GM19438 (cell line): ENCODE measurements around the gene KCTD14.
"Not testable (repeated sequence)": the region's sequence is repeated elsewhere in the genome, so short reads cannot be mapped to it uniquely, and the experiment has no call there.

Source experiments
- ATAC-seq: cut with Tn5 transposase; IDR thresholded peaks from one replicate; pipeline ENCODE4 v1.9.1; 2021; ENCODE audit warnings: low read depth; ENCODE audit not compliant: unreplicated experiment

Gene KCTD14

DNA sequence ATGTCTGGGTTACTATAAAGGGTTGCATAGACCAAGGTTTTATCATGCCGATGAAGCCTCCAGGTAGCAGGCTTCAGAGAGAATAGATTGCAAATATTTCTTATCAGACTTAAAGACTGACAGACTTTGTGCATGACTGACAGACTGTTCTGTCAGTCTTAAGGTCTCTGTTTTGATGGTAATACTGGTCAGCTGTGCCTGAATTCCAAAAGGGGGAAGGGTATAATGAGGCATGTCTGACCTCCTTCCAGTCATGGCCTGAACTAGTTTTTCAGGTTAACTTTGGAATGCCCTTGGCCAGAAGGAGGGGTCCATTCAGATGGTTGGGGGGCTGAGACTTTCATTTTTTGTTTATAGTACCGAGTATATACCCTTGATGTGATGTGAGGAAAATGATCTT lies 4.7 kb upstream of the KCTD14 start:
- ATAC-seq = no peak

DNA sequence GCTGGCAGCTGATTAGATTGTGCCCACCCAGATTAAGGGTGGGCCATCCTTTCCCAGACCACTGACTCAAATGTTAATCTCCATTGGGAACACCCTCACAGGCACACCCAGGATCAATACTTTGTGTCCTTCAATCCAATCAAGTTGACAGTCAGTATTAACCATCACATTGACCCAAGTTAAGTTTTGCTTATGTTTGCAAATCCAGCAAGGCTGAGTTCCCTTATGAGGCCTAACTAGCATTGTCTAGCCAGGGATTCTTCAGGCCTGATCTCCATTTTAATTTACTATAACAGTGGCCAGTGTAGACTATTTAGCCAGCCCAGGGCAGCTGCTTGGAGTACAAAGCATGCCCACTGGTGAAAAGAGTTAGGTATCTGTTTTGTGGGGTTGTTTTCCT lies 2.3 kb upstream of the KCTD14 start:
- no peak for ATAC-seq

DNA sequence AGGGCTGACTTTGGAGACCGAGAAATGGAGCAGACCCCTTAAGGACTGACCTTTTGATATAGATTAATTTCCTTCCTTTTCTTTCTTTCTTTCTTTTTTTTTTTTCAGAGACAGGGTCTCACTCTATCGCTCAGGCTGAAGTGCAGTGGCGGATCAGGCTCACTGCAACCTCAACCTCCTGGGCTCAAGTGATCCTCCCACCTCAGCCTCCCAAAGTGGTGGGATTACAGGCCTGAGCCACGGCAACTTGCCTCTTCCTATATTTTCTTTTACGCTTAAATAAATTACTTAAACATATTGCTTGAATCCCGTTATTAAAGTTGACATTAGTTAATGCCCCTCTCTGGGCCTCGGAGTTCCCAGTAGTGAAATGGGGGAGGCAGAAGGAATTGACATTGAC lies 350 bp upstream of the KCTD14 start:
- ATAC-seq = no peak

DNA sequence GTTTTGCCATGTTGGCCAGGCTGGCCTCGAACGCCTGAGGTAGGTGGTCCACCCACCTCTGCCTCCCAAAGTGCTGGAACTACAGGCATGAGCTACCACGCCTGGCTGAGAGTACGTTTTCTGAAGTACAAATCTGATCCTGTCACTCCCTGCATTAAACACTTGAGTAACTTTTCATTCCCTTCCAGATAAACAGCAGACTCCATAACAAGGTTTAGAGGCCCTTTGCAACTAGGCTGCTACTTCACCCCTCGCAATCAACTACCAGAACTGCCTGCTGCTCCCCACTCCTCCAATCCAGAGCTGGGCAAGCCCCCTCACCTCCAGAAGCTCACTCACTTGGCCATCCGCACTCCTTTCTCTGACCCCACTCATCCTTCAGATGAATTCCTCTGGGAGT lies 1.5 kb downstream of the KCTD14 start:
- no peak for ATAC-seq

DNA sequence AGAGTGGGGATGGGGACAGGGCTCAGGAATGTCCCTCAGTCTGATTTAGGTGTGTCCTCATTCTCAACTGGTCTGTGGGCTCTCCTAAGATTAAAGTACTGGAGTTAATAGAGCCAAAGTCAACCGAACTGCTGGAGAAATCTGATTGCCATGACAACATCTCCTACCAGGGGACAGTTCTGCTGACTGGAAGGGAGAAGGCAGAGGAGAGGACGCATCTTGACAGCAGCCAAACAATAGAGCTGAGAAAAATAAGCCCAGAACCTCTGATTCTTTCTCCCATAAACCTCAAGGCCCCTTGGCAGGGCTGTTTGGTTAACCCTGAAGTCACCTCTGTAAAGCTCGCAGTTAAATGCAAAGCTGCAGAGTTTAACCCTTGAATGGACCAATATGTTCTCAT lies 2.8 kb downstream of the KCTD14 start:
- ATAC-seq = no peak

DNA sequence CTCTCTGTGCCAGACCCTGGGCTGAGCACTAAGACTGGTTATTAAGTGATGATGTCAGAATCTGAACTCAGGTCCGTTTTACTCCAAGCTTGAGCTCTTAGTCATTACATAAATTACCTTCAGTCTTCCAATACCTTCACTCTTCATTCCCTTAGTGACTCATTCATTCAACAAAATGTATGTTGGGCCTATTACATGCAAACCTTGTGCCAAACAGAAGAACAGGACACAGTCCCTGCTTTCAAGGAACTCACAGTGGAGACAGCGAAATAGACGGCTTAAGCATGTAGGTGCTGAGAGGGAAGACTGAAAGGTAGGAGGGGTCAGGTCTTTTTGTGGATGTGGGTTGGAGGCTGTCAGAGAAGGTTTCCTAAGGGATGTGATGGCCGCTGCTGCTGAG lies 3.3 kb downstream of the KCTD14 start:
- ATAC-seq = no peak

DNA sequence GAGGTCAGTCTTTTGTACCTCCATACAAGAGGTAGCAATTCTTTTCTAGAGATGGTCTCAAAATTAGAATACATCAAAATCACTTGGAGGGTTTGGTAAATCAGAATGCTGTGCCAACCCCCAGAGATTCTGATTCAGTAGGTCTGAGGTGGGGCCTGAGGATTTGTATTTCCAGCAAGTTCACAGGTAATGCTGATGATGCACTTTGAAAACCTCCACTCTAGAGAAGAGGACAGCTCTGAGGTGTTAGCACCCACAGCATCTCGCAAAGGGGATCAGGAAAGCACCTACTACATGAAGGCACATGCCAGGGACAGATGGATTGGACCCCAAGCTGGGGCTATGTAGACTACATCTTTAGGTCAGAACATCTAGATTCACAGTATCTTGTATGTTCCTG lies 7.2 kb downstream of the KCTD14 start:
- ATAC-seq = no peak

DNA sequence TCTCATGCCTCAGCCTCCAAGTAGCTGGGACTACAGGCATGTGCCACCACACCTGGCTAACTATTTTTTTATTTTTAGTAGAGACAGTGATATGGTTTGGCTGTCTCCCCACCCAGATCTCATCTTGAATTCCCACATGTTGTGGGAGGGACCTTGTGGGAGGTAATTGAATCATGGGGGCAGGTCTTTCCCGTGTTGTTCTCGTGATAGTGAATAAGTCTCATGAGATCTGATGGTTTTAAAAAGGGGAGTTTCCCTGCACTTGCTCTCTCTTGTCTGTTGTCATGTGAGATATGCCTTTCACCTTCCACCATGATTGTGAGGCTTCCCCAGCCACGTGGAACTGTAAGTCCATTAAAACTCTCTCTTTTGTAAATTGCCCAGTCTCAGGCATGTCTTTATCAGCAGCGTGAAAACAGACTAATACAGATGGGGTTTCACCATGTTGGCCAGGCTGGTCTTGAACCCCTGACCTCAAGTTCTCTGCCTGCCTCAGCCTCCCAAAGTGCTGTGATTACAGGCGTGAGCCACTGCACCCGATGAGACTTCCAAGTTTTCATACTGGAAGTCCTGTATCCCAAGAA lies 8.0 kb downstream of the KCTD14 start:
- not testable (repeated sequence) for ATAC-seq

DNA sequence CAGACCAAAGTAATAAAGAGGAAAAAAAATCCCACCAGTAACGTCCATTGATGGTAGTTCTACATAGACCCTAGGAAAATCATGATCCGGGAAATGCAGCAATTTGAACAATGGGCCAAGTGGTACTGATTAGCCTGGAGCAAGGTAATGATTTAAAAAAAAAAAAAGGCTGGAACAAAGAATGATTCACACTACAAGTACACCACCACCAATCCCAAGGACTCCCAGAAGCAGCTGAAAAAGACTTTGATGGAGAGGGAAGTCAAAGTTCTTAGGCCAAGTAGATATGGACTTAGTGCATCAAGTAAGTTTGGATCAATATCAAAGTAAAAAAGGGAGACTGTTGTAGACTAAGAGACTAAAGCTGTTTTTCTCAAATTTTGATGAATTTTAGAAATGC lies 11.8 kb downstream of the KCTD14 start:
- ATAC-seq = no peak

DNA sequence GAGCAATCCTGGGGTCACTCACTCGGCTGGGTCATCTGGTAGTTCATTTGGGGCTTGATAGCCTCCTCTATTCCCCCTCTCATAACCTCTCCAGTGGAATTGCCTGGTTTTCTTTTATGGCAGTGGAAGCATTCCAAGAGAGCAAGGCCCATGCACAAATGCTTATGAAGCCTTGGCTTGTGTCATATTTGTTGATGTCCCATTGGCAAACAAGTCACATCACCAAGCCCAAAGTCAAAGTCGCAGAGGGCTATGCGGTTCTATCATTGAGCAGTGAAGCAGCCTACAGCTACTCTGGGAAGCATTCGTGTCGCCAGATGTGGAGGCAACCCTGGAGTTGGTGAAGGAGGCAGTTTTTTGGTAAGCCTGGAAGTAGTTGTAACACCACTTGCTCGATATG lies 12.3 kb downstream of the KCTD14 start:
- ATAC-seq = no peak

DNA sequence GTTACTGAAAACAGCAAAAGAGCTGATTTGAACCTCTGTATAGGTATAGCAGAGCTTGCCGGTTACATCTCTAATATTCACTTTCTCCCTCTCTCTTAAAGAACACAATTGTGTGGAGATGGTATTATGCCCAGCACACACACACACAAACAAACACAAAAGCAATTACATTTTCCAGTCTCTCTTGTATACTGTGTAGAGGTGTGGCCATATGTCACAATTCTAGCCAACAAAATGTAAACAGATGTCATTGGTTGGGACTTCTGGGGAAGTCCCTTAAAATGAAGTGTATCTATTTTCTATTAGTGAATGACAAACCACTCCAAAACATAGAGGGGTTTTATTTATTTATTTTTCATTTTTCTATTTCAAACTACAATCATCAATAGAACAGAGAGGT lies 12.8 kb downstream of the KCTD14 start:
- no peak for ATAC-seq

DNA sequence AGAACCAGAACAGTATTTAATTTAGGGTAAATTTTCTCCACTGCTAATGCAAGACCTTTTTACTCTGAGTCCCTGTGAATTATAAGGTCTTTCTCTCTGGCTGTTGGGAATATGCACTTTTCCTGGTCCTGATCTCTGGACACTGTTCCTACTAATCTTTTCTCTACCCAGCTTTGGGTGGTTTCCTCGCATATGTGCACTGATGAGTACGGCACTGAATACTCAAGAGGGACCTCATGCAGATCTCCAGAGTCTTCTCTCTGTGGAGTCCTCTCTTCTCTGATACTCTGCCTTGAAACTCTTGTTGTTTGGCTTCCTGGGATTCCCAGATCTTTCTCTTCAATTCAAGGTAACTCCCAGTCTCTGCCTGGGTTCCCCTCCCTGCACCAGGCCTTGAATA lies 14.0 kb downstream of the KCTD14 start:
- no peak for ATAC-seq

DNA sequence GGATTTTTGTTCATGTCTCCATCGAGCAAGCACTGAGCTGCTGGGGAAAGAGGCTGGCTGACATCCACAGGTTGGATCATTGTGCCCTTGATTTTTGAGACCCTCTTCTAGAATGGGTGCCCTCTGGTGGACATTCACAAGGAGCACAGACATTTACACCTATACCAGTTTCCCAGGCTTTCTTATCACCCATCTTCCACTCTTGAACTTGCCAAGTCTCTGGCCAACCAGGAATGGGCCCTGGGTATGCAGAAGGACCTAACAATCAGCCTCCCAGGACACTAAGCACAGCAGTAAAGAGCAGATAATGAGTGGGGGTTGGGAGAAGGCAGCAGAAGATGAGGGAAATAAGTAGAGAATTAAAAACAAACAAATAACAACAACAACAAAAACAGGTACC lies 22.9 kb downstream of the KCTD14 start:
- ATAC-seq = peak; percentile 67

DNA sequence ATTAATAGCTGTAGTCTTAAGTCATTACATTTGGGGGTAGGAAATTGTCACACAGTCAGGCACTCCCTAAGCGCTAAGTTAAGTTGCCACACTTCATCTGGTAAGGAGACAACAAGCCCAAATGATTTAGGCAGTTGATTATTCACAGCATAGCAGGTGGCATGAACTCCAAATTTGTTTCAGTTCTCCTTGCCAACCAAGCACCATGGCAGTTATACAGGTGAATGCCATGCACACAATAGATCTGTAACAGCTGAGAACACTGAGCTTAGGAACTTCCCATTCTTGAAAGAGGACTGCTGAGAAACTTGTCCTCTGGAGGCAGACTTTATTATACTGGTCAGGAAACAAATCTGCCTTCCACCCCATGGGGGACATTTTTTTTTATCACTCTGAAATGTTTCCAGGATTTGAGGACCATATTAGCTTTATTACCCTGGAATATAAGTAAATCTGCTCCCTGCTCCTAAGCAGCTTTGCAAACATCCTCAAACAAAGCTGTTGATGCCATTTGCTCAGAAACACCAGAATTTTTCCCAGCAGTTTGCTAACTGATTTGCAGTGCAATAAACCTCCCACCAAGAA lies 23.5 kb downstream of the KCTD14 start:
- no peak for ATAC-seq

DNA sequence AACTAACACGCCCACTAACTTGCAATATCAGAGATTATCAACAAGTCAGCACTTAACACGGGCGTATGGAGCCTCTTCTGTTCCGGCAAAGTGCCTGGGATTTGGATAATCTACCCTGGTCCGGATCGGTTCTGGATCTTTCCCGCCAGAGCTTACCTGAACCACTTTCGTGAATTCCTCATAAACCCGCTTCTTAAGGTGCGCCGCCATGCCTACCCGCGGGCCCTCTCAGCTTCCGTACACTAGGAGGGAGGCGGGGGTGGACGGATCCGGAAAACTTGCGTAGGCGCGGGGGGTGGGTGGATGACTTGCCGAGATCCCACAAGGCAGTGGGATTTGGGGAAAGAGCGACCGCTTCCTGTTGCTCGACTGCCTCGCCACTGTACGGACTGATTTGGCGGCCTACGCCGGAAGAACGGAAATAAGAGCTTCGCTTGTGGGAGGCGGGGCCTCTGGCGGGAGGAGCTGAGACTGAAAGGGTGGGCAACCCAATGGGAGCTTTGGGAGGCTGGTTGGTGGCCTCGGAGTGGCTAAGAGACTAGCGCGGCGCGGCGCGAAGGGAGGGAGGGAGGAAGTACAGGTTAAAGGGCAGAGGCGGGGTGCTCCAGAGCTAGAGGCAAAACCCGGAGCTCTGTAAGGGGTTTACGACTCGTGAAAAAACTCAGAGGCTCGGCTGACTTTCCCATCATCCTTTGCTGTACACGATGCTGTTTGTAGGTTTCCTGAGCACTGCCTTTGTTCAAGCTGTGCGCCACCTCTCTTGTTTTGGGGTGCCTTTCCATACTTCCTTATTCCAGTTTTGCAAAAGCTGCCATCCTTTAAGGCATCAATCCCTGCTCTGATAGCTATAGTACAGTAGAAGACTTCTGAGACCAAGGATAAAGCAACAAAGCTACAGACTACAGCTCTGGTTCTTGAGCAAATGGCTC lies 28.4 kb downstream of the KCTD14 start, which contains the start of gene INTS4:
Gene INTS4, minus strand, starts transcription at position 235 of the 929 bp plus-strand sequence. Its CDS starts 25 bp downstream, at position 210.
- ATAC-seq = peak; percentile 98

DNA sequence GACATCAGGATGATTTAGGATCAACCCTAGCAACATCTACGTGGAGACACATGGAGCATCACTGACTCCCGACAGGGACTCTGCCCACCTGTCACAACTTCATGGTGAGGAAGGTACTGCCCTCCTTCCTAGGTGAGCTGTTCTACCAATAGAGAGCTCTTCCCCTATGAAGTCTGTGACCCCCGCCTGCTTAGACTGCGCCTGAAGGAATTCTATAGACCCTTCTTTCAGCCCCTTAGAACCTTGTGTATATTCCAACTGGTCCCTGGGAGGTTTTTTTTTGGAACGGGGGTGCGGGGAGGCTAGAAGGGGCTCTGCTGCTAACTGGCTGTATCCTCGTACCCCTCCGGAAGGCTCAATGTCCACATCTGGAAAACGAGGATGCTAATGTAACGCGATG lies 29.2 kb downstream of the KCTD14 start:
- ATAC-seq = no peak

DNA sequence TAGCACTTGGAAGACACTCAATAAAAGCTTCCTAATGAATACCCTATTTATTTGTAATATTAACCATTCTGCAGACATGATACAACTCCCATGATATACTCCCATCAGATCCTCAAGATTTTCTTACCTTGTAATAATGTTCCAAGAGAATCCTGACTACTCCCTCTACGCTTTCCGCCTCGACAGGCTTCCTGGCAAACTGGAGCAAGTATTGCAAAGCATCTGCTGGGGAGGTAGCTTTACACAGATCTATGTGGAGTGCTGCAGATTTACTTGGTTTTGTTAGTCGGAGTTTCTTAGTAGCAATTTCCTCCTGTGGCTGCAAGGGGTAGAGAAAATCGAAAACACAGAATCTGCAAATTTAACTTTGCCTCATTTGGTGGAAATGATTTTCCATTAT lies 32.1 kb downstream of the KCTD14 start:
- no peak for ATAC-seq

DNA sequence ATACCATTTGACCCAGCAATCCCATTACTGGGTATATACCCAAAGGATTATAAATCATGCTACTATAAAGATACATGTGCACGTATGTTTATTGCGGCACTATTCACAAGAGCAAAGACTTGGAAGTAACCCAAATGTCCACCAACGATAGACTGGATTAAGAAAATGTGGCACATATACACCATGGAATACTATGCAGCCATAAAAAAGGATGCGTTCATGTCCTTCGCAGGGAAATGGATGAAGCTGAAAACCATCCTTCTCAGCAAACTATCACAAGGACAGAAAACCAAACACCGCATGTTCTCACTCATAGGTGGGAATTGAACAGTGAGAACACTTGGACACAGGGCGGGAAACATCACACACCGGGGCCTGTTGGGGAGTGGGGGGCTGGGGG lies 36.6 kb downstream of the KCTD14 start:
- ATAC-seq = not testable (repeated sequence)

DNA sequence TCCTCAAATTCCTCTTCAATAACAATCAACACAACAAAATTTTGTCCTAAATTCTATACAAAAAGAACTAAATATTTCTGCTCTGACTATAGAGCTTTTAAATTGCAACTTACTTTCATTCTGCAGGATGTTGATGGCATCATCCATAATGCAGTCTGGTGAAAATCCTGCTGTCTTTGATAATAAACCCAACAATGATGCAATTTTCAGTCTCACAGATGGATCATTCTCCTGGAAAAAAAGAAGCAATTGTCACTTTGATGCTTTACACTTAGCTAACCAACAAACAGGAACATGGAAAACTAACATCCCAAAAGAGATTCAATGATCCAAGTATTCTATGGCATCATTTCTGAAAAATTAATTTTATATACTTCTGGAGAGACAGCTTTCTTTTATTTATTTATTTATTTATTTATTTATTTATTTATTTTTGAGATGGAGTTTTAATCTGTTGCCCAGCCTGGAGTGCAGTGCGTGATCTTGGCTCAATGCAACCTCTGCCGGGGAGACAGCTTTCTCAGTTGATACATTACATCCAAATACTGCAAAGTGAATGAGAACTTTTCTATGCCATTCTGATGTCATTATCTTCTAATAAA lies 41.6 kb downstream of the KCTD14 start:
- no peak for ATAC-seq

DNA sequence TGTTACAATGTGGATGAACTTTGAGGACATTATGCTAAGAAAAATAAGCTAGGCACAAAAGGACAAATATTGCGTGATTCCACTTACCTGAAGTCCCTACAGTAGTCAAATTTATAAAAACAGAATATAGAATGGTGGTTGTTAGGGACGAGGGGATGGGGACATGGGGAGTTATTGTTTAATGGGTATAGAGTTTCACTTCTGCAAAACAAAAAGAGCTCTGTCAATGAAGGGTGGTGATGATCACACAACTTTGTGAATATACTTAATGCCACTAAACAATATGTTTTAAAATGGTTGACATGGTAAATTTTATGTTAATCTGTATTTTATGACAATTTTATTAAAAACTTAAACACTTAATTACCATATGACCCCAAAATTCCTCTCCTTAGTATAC lies 54.7 kb downstream of the KCTD14 start:
- ATAC-seq = peak; percentile 83

DNA sequence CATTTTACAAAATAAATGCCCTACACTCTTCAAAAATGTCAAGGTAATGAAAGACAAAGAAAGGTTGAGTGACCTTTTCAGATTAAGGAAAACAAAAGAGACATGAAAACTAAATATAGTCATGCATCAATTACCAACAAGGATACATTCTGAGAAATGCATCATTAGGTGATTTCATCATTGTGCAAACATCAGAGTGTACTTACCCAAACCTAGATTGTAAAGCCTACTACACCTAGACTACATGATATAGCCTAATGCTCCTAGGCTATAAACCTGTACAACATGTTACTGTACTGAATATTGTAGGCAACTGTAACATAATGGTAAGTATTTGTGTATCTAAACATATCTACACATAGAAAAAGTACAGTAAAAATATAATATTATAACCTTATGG lies 55.3 kb downstream of the KCTD14 start:
- ATAC-seq = no peak
